HG03520 (cell line): Measurements from ENCODE around the gene TMC1.

Experiments used
- ATAC-seq: cut with Tn5 transposase; IDR thresholded peaks from one replicate; pipeline ENCODE4 v1.9.1; 2021; ENCODE audit warnings: mild to moderate bottlenecking, moderate library complexity; ENCODE audit not compliant: unreplicated experiment

The TMC1 gene

DNA sequence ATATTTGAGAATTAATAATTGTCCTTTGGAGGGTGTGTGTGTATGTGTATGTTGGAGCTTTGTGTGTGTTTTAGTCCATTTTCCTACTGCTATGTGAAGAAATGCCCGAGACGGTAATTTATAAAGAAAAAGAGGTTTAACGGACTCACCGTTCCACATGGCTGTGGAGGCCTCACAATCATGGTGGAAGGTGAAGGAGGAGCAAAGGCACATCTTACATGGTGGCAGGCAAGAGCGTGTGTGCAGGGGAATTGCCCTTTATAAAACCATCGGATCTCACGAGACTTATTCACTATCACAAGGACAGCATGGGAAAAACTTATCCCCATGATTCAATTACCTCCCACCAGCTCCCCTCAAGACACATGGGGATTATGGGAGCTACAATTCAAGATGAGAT lies 44.1 kb downstream of the TMC1 start:
- ATAC-seq, result no peak

GRCh38 chr9:72574156-72574810 lies 52.9 kb downstream of the TMC1 start:
- ATAC-seq, result no peak

- ATAC-seq, result no peak
Observed at GRCh38 chr9:72575666-72576065, 54.3 kb downstream of the TMC1 start.

- ATAC-seq, result no peak
Observed at GRCh38 chr9:72576087-72576486, 54.7 kb downstream of the TMC1 start.

GRCh38 chr9:72577212-72577753 lies 55.9 kb downstream of the TMC1 start:
- ATAC-seq, result no peak

- no peak for ATAC-seq
Observed at GRCh38 chr9:72579190-72579589, 57.8 kb downstream of the TMC1 start.

DNA sequence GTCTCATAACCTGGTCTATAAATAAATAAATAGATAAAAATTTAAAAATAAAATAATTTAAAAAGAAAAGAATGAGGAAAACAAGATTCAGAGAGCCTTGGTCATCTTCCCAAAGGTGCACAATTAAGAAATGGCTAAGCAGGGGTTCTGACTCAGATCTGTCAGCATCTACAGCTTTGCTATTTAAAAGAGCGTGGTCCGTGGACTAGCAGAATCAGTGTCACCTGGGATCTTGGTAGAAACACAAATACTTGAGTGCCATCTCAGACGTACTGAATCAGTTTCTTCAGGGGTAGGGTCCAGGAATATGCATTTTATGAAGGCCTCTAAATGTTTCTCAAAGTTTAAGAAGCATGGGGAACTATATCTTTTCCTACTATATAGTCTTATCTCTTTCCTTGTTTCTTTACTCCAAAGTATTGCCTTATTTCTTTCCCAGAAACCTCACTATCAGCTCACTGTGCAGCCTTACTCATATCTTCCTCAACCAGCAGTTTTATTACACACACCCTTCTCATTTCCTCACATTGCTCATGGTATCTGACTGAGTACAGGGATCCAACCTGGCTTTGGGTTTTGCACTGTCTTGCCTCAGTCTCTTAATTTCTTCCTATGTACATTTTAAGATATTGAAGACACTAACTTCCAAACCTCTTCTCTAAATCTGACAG lies 58.6 kb downstream of the TMC1 start:
- ATAC-seq, result no peak

DNA sequence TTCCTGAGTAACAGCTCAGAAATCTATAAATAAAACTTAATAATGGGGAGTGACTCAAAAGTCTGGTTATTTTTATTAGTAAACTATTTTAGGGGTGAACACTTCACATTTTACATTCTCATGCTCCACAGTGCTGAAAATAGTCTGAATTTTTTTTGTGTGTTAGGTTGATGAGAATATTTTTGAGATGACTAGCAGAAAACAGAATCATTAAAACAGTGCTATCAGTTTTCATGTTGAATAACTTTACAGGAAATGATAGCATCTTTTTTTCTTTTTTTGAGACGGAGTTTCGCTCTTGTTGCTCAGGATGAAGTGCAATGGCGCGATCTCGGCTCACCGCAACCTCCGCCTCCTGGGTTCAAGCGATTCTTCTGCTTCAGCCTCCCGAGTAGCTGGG lies 60.3 kb downstream of the TMC1 start:
- ATAC-seq, result no peak

DNA sequence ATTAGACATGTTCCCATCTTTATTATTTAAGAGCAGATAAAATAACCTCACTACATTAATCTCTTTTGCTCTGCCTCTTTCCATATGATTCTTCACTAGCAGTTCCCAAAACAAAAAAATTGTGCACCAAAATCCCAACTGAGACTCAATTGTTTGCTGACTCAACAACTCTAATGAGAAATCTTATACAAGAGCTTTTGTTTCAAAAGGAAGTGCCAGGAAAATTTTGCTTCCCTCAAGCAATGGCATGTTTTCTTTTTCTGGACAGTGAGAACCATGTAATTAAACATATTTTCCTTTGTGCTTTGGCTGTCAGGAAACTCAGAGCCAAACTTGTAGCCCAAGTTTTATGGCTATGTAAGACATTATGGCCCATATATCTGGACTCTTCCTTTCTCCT lies 62.0 kb downstream of the TMC1 start:
- no peak for ATAC-seq

GRCh38 chr9:72586388-72587130 lies 65.2 kb downstream of the TMC1 start:
- ATAC-seq, result peak; percentile 65

- ATAC-seq, result no peak
Observed at GRCh38 chr9:72588336-72588735, 66.9 kb downstream of the TMC1 start.

- ATAC-seq, result no peak
Observed at GRCh38 chr9:72589667-72590521, 68.5 kb downstream of the TMC1 start.

DNA sequence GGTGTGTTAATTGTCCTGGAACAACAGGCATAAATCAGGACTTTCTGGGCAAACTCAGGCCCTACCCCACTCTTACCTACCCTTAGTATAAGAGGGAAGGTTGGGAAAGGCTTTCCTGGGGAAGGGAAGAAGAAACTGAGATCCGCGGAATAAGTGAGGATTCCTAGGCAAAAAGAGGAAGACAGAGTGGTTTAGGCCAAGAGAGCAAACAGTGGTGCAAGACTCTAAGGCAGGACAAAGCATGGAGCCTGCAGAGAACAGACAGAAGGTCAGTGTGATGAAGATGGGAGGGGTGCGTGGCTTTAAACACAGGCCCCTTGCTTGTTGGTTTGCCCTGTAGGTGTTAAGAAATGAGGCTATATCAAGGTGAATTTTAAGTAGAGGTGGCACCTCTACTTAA lies 69.4 kb downstream of the TMC1 start:
- no peak for ATAC-seq

GRCh38 chr9:72592502-72593403 lies 71.3 kb downstream of the TMC1 start:
- peak; percentile 67 for ATAC-seq

GRCh38 chr9:72596451-72597180 lies 75.2 kb downstream of the TMC1 start:
- no peak for ATAC-seq

- no peak for ATAC-seq
Observed at GRCh38 chr9:72597181-72597517, 75.7 kb downstream of the TMC1 start.

DNA sequence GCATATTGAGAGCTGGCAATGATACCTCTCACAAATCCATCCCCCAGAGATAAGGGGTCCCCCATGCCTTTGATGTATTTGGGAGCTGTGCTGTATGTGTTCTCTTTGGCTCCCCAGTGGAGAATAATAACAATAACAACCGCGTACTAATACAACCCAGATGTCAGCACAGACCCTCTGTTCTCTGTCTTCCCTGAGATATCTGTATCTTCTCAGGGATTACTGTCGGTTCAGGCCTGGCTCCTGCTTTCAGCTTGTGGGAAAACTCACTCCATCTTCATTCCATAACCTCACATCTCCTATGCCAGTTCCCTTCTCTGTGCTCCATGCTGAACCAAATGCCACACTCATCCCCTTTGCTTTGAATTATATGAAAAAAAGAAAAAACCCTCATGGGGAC lies 76.2 kb downstream of the TMC1 start:
- ATAC-seq, result no peak

DNA sequence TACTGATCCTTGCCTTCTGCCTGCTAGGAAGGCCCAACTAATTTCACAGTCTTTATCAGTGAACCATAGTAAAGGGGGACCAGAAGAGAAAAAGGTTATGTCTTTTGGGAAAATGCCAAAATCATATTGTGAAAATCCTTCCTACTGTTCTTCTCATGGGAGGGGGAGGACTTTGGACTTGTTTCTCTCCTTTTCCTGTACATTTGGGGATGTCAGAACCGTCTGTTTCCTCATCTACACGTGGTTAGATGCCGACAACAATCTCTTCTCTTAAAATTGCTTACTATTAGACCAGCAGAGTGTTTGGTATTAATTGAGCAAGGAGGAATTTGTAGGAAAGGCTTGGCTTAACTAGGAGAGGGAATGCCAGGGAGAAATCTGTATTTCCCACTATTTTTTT lies 77.2 kb downstream of the TMC1 start:
- no peak for ATAC-seq

DNA sequence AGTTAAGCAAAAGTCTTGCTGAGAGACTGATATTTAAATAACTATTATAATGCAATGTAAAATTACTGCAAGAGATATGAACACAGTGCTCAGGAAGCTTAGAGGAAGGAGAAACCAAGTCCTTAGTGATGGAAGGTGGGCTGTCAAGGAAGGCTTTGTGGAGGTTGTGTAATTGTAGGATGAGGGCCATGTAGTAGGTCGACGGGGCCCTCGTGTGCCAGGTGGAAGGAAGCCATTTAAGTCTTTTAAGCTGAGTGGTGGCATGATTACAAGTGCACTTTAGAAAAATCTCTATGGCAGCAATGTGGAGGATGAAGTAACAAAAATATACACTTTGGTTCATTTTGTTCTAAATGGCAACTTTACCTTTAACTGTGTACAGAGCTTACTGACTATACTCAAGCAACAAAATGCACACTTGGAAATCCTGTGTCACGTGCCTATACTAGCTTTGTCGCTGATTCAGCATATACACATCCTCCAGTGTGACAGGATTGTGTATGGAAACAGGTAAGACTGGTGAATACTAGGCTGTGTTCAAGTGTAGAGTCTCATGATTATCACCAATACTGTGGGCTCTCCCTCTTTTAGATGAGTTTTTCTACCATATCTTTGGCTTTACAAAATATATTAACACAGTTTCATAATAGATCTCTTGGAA lies 78.6 kb downstream of the TMC1 start:
- no peak for ATAC-seq
